Nucleus accumbens (tissue), 56 donors: Measurements from ENCODE around the gene SLC35A4.
"Not testable (repeated sequence)": the region's sequence is repeated elsewhere in the genome, so short reads cannot be mapped to it uniquely, and the experiment has no call there.

Experiments
- DNase-seq, 56 donors: peaks; one replicate each; lab custom pipeline; 2025; lab: John Stamatoyannopoulos, UW

Gene SLC35A4

GRCh38 chr5:140579188-140579747, 14.6 kb downstream of the SLC35A4 start:
- DNase-seq, result not testable (repeated sequence)

DNA sequence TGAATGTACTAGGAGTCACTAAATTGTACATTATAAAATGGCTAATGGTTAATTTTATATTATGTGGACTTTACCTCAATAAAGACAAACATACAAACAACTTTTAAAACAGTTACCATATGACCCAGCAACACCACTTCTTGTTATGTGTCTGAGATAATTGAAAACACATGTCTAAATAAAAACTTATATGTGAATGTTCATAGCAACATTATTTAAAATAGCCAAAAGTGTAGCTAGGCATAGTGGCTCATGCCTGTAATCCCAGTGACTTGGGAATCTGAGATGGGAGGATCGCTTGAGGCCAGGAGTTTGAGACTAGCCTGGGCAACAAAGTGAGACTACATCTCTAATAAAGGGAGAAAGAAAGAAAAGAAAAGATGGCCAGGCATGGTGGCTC, 22.9 kb downstream of the SLC35A4 start:
- DNase-seq, result no peak

- no peak for DNase-seq
Observed at GRCh38 chr5:140588311-140589070, 23.9 kb downstream of the SLC35A4 start.

DNA sequence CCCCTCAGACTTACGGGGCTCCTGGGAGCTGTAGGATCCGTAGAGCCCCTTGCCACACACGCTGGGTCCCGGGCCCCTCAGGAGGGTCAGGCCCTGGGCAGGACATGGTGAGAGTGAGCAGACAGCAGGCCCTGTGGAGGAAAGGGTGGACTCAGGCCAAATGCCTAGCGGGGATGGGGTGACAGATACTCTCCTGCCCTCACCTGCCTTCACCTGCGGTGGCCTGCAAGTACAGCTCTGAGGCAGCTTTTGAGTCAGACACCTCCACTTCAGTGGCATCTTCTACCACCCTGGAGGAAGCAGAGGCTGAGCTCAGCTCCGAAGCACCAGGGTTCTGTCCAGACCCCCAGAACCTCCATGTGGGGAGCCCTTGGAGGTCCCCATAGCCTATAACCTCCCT, 26.2 kb downstream of the SLC35A4 start:
- DNase-seq, result no peak

DNA sequence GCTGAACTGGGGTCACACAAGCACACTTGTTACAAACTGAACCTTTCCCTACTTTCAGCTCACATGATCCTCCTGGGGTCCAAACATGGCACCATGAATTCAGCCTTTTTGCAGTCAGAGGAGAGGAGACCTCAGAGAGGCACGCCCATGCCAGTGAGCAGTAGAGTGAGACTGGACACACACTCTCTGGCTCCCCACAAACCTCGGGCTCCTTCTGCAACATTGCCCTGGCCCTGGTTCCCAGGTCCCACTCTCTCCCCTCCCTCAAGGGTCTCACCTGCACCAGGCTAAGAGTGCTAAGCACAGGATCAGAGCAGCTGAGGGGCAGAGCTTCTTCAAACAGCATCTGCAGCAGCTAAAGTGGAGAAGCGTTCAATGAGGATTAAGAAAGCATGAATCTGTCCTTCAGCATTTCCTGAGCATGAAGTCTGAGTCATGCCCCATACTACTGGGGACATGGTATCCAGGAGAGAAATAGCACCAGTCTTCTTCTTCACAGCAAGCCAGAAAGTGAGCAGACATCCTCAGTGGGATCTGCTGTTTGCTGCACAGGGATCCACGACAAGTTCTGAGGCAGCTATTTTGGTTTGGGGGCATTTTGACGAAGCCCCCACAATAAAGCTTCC, 27.2 kb downstream of the SLC35A4 start:
- no peak for DNase-seq

DNA sequence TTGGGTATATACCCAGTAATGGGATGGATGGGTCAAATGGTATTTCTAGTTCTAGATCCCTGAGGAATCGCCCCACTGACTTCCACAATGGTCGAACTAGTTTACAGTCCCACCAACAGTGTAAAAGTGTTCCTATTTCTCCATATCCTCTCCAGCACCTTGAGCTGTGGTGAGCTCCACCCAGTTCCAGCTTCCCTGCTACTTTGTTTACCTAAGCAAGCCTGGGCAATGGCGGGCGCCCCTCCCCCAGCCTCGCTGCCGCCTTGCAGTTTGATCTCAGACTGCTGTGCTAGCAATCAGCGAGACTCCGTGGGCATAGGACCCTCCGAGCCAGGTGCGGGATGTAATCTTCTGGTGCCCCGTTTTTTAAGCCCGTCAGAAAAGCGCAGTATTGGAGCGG, 28.4 kb downstream of the SLC35A4 start:
- not testable (repeated sequence) for DNase-seq

- DNase-seq, result no peak
Observed at GRCh38 chr5:140594169-140594568, 29.5 kb downstream of the SLC35A4 start.

DNA sequence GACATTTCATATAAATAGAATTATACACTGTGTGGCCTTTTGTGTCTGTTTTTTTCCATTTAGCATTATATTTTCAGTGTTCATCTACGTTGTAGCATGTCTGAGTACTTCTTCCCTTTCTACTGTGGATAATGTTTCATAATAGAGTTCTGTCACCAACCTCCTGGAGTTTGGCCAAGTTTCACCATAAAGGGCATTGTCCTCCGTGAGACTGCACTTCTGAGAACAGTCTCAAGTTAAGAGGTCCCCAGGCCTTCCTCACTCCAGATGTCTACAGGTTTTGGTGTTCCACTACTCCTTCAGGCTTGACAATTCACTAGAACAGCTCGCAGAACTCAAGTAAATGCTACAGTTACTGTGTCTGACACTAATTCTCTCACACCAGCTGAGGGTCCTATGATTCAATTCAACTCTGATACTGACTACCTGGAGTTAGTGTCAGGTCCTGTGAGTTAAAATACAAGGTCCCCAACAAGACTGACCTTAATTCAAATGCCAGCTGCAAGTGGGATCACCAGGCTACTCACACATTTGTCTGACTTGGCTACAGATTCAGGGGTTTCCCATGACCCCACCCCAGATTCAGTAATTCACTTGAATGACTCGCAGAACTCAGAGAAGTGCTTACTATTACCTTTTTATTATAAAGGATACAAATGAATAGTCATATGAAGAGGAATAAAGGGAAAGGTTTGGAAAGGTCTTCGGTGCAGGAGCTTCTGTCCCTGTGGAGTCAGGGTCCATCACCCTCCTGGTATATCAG, 31.1 kb downstream of the SLC35A4 start:
- peak in 6 of 56 donors; percentile 10 to 41 (median 26) for DNase-seq

DNA sequence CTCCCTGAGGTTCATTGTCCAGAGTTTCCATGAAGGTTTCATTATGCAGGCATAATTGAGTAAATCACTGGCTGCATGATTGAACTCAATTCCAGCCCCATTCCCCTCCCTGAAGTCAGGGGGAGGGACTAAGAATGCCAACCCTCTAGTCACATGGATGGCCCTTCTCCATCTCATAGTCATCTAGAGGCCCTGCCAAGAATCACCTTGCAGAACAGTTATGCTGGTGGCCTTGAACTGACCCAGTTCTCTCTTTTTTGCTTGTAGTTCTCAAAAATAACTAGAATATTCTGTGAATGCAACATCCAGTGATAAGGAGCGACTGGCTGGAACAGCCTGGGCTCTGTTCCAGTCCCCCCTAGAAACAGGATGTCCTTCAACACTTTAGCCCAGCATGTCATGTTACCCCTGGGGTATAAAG, 31.7 kb downstream of the SLC35A4 start:
- peak in 1 of 56 donors; percentile 36 for DNase-seq

DNA sequence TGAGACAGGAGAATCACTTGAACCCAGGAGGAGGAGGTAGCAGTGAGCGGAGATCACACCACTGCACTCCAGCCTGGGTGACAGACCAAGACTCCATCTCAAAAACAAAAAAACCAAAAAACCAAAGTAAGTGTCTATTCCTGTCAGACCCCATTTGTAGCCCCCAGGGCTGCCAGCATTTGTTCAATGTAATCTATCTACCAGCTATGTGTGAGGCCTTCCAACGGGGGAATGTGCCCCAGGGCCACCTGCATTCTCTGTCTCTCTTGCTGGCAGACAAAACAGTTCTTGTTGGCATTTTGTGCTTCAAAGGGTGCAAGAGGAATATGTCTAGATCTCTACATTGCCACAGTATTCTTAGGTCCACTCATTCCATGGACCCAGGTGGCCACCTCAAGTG, 34.2 kb downstream of the SLC35A4 start:
- DNase-seq, result no peak

DNA sequence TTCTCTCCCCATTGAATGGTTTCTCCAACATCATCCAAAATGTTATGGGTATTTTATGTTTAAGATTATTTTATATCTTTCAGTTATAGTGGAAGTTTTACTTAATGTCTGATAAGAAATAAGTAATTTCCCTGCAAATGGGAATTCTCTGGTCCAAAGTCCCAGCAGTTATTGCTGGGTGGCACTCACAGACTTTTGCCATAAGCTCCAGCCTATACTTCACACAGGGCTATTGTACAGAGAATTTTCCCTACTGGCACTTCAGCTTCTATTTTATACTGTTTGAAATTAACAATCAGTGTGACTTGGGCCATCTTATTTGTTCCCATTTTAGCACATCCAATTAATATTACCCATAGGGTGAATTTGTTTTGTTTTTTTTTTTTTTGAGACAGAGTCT, 35.5 kb downstream of the SLC35A4 start:
- DNase-seq, result no peak

DNA sequence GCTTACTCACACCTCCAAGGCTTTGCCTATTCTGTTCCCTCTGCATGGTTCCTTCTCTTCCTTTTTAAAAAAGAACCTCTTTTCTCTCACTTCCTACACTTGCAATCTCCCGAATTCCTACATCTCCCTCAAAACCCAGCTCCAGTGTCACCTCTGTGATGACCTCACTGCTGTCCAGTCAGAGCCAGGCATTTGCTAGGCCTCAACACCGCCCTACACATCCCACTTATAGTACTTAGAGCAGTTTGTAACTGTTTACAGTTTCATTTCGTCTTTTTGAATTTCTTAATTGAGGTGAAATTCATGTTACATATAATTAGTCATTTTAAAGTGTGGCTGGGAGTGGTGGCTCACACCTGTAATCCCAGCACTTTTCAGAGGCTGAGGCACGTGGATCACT, 37.5 kb downstream of the SLC35A4 start:
- no peak for DNase-seq

DNA sequence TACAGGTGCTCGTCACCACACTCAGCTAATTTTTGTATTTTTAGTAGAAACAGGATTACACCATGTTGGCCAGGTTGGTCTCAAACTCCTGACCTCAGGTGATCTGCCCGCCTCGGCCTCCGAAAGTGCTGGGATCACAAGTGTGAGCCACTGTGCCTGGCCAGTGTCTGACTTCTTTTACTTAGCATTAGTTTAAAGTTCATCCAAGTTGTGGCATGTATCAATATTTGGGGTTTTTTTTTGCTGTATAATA, 38.7 kb downstream of the SLC35A4 start:
- DNase-seq, result not testable (repeated sequence)

GRCh38 chr5:140603734-140604133, 39.1 kb downstream of the SLC35A4 start:
- no peak for DNase-seq

- no peak for DNase-seq
Observed at GRCh38 chr5:140605879-140606278, 41.3 kb downstream of the SLC35A4 start.

GRCh38 chr5:140607031-140607430, 42.4 kb downstream of the SLC35A4 start:
- DNase-seq, result no peak

GRCh38 chr5:140608722-140609121, 44.1 kb downstream of the SLC35A4 start:
- DNase-seq, result no peak

- DNase-seq, result peak in 5 of 56 donors; percentile 18 to 35 (median 29)
Observed at GRCh38 chr5:140609126-140609525, 44.5 kb downstream of the SLC35A4 start.

DNA sequence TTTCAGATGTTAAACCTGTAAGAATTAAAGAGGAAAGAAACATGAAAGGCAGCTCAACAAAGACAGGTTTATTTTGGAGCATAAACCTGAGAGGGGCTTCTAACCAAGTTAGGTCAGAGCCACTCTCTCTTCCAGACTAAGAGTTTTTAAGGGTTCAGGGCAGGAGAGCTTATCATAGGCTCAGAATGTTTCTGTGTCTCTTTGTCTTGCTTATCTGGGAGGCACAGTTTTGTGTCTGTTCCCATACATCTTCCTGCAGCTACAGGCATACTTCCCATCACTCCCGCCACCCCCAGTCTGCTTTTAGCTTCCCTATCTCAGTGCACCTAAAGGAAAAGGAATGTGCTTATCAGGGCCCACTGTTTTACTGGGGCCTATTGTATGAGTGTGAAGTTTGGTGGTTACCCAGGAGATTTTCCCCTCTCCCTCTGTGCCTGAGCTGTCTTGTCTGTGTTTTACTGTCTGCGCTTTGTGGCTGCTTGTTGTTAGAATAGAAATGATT, 46.4 kb downstream of the SLC35A4 start:
- no peak for DNase-seq
